WI38 (cell line): ENCODE results near the gene LKAAEAR1.
A peak's percentile ranks its signal among the peaks of the same experiment; 100 is the strongest.

Experiments used
- H3K4me3 ChIP-seq: 2 replicates; pipeline ENCODE4 v1.5.1; 2011; ENCODE audit warnings: low read depth, mild to moderate bottlenecking, control low read depth, low read length
- CTCF ChIP-seq: IDR thresholded peaks from 2 replicates; pipeline ENCODE4 v1.5.1; 2012; ENCODE audit warnings: low read depth, mild to moderate bottlenecking, control low read depth, low read length

LKAAEAR1 gene

GRCh38 chr20:64082820-64083377, 1.3 kb downstream of the LKAAEAR1 start:
- peak overlapping the region; percentile 34; the same call in 1 of the 2 replicates for H3K4me3 ChIP-seq
- no peak for TF ChIP-seq CTCF

GRCh38 chr20:64082126-64082731, 2.0 kb downstream of the LKAAEAR1 start:
- no peak for TF ChIP-seq CTCF
- no peak overlapping the region for H3K4me3 ChIP-seq

- no peak for TF ChIP-seq CTCF
- H3K4me3 ChIP-seq, result no peak overlapping the region
Observed at GRCh38 chr20:64081624-64081964, 2.6 kb downstream of the LKAAEAR1 start.

- no peak overlapping the region for H3K4me3 ChIP-seq
- TF ChIP-seq CTCF, result no peak
Observed at GRCh38 chr20:64080813-64081623, 3.2 kb downstream of the LKAAEAR1 start.

DNA sequence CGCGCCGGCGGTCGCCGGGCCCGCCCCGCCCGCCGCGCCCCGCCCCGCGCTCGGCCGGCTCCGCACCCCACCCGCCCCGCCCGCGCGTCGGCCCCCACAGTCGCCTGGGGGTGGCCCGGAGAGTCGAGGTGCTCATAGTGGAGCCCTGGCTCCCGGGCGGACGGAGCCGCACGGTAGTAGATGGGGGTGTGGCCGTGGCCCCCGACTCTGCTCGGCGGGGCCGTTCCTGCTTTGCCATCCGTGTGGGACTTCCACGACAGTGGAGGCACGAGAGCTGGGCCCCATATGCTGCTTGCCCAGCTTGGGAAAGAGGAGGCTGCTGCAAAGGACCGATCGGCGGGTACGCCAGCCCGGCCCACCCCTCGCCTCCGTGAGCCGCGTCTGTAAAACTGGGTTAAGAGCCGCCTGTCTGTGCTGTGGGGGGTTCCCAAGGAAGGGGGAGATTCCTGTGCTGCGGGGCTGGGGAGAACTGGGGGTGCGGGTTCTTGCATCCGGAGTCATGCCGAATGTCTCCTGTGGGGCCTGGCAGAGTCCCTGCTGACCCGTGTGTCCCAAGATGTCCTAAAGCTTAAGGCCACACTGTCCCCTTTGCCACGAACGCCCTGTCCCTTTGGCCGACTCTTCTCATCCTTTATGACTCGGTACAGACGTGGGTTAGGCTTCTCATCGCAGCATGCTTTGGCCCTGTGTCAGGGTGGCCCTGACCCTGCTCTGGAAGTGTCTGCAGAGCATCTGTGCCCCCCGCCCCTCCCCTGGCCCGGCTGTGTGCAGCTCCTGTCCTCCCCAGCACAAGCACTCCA, 4.0 kb downstream of the LKAAEAR1 start, which contains the start of gene OPRL1:
TSS of gene OPRL1 (plus strand) at position 70 of the 800 bp plus-strand sequence. CDS start 12,639 bp downstream, outside the sequence.
- H3K4me3 ChIP-seq, result peak within 1 kb of the TSS; percentile 78
- no peak for TF ChIP-seq CTCF

DNA sequence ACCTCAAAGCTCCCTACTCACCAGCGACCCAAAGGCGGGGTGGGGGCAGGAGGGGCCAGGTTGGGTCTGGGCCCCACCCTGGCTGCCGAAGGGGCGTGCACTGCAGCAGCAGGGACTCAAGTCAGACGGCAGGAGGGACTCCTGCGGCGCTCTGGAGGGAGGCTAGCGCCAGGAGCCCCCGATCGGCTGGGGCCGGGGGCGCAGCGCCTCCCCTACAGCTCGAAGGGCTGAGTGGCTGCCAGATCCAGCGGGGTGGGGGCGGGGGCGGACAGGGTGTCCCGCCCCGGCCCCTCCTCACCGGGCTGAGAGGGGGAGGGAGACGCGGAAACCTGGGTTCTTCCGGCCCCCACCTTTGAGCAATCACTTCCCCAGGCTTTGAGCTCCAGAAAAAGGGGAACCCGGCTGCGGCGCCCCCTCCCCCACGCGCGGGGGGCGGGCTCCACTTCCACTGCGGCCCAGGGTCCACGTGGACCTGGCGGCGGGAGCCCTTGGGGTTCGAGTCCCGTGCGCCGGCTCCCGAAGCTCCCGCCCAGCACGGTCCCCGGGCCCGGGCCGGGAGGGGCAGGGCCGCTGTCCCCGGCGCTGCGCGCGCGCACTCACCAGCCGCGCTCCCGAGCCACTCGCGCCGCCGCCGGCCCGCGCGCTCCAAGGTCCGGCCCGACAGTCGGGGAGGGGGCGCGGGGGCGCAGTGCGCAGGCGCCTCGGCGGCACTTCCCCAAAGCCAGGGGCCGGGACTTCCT, 4.8 kb downstream of the LKAAEAR1 start, which contains the start of gene RGS19:
TSS of gene RGS19 (minus strand) at position 246 of the 740 bp plus-strand sequence. CDS start 2,632 bp downstream, outside the sequence.
- H3K4me3 ChIP-seq, result peak within 1 kb of the TSS; percentile 78
- no peak for TF ChIP-seq CTCF
